RWPE2 (cell line): ENCODE results near the gene CORO7.

ENCODE experiments used
- ATAC-seq: fragments of 200-7000 bp; cut with Tn5 transposase; 3 replicates; pipeline ENCODE4 v1.9.1; 2021; ENCODE audit warnings: low read depth
- DNase-seq: peaks from one replicate; pipeline ENCODE4 v3.0.0-alpha.2; 2020; ENCODE audit warnings: low spot score
- H3K27ac ChIP-seq: fragments of 450-650 bp; 2 replicates; pipeline ENCODE4 v1.5.1; 2017; ENCODE audit warnings: mild to moderate bottlenecking; ENCODE audit not compliant: poor library complexity, severe bottlenecking
- H3K27me3 ChIP-seq: fragments of 250-450 bp; sonication (Bioruptor Pico); 2 replicates; pipeline ENCODE4 v1.5.1; 2021; ENCODE audit warnings: mild to moderate bottlenecking, moderate library complexity; ENCODE audit not compliant: insufficient read depth, poor library complexity, severe bottlenecking
- H3K36me3 ChIP-seq: fragments of 250-450 bp; sonication (Bioruptor Pico); 2 replicates; pipeline ENCODE4 v1.5.1; 2020; ENCODE audit warnings: low read depth, mild to moderate bottlenecking, moderate library complexity
- H3K4me1 ChIP-seq: fragments of 250-450 bp; sonication (Bioruptor Pico); 2 replicates; pipeline ENCODE4 v1.5.1; 2021; ENCODE audit warnings: mild to moderate bottlenecking, moderate library complexity; ENCODE audit not compliant: insufficient read depth, poor library complexity, severe bottlenecking
- H3K4me3 ChIP-seq: fragments of 250-450 bp; sonication (Bioruptor Pico); 2 replicates; pipeline ENCODE4 v1.5.1; 2021; ENCODE audit warnings: mild to moderate bottlenecking, moderate library complexity; ENCODE audit not compliant: severe bottlenecking
- H3K9me3 ChIP-seq: fragments of 250-450 bp; sonication (Bioruptor Pico); 2 replicates; pipeline ENCODE4 v1.5.1; 2021; ENCODE audit warnings: mild to moderate bottlenecking, moderate library complexity; ENCODE audit not compliant: severe bottlenecking
- CTCF ChIP-seq: fragments of 450-650 bp; IDR thresholded peaks from one replicate; pipeline ENCODE4 v1.5.1; 2017; ENCODE audit warnings: mild to moderate bottlenecking, moderate library complexity; ENCODE audit not compliant: poor library complexity, severe bottlenecking

Gene CORO7

GRCh38 chr16:4372001-4372577 is 44.3 kb downstream of the CORO7 start:
- 0 out of 3 replicates have a peak, but pooled peaks have one; percentile 1 for ATAC-seq
- peak overlapping the region; percentile 91 for H3K4me3 ChIP-seq

GRCh38 chr16:4371357-4372000 is 44.9 kb downstream of the CORO7 start, which contains the start of gene VASN:
VASN (plus strand) TSS chr16:4371848; CDS start chr16:4380878, 9,030 bp downstream.
- Histone ChIP-seq H3K9me3 (no peaks in the 10 kb centered on the region), H3K27me3 (no peaks in the 10 kb centered on the region), H3K4me1 (peaks cover 60% of the 10 kb centered on the region), H3K4me3 (peak within 1 kb of the TSS; percentile 91), H3K36me3 (no peaks in the 10 kb centered on the region), H3K27ac (peak within 1 kb of the TSS; percentile 94)
- no peak for DNase-seq
- TF ChIP-seq CTCF, result no peak
- ATAC-seq, result peak; percentile 29

More at GRCh38 chr16:4372001-4372577, 44.3 kb downstream of the CORO7 start:
- no peak for DNase-seq
- no peaks in the 10 kb centered on the region for H3K9me3 ChIP-seq
- no peaks in the 10 kb centered on the region for H3K27me3 ChIP-seq
- H3K36me3 ChIP-seq, result no peaks in the 10 kb centered on the region
- peak overlapping the region; percentile 94 for H3K27ac ChIP-seq
- no peak for TF ChIP-seq CTCF
- peaks cover 63% of the 10 kb centered on the region for H3K4me1 ChIP-seq

- ATAC-seq, result no peak
- H3K4me1 ChIP-seq, result peaks cover 53% of the 10 kb centered on the region
Observed at GRCh38 chr16:4370570-4371356, 45.6 kb downstream of the CORO7 start.

GRCh38 chr16:4370151-4370550 is 46.2 kb downstream of the CORO7 start:
- ATAC-seq (no peak), DNase-seq (no peak)
- TF ChIP-seq CTCF, result no peak
- Histone ChIP-seq H3K9me3 (no peaks in the 10 kb centered on the region), H3K27me3 (no peaks in the 10 kb centered on the region), H3K4me1 (peaks cover 47% of the 10 kb centered on the region), H3K27ac (peak overlapping the region; percentile 76), H3K4me3 (no peak overlapping the region), H3K36me3 (no peaks in the 10 kb centered on the region)

More at GRCh38 chr16:4370570-4371356, 45.6 kb downstream of the CORO7 start:
- Histone ChIP-seq H3K27ac (peak overlapping the region; percentile 76), H3K36me3 (no peaks in the 10 kb centered on the region), H3K27me3 (no peaks in the 10 kb centered on the region), H3K9me3 (no peaks in the 10 kb centered on the region), H3K4me3 (no peak overlapping the region)
- no peak for TF ChIP-seq CTCF
- DNase-seq, result no peak
